Panc1 (cell line): Measurements from ENCODE around the gene CCBE1. TPM values are rescaled to one million over a fixed set of nuclear protein-coding genes. Genes with fewer than 3 reads are reported as not detected.

Experiments used
- ATAC-seq: fragments of 200-7000 bp; cut with Tn5 transposase; 2 replicates; pipeline ENCODE4 v1.9.1; 2020; ENCODE audit warnings: mild to moderate bottlenecking, moderate library complexity
- BruUV-seq: library from RNA; stranded (reverse); fragments of 400-500 nt; replicated peaks from 2 replicates; lab custom pipeline; 2021; lab: Mats Ljungman, UMichigan
- CTCF ChIA-PET: fragments of 300-600 bp; sonication (Branson Sonifier 250); formaldehyde crosslinking; loops from one replicate; lab custom pipeline; 2022; ENCODE audit warnings: antibody characterized with exemption; lab: Charles Lee
- POLR2A ChIA-PET: fragments of 300-600 bp; sonication (Branson Sonifier 250); formaldehyde crosslinking; loops from one replicate; lab custom pipeline; 2022; ENCODE audit warnings: antibody characterized with exemption; lab: Charles Lee
- DNase-seq: peaks from one replicate; pipeline ENCODE4 v3.0.0-alpha.2; 2010; ENCODE audit warnings: low read depth, low spot score
- H3K27ac ChIP-seq: 2 replicates; pipeline ENCODE4 v1.5.1; 2011; ENCODE audit warnings: mild to moderate bottlenecking, low read length, inconsistent platforms
- H3K27me3 ChIP-seq: fragments of 200-500 bp; sonication (Bioruptor generic); 2 replicates; pipeline ENCODE4 v1.6.0; 2014; ENCODE audit warnings: low read length, inconsistent platforms; ENCODE audit not compliant: control insufficient read depth, insufficient read depth
- H3K36me3 ChIP-seq: fragments of 200-500 bp; sonication (Bioruptor generic); 2 replicates; pipeline ENCODE4 v1.5.1; 2014; ENCODE audit warnings: inconsistent platforms, mild to moderate bottlenecking, low read length, moderate library complexity; ENCODE audit not compliant: control insufficient read depth, insufficient read depth
- H3K4me1 ChIP-seq: 2 replicates; pipeline ENCODE4 v1.5.1; 2011; ENCODE audit warnings: inconsistent platforms, mild to moderate bottlenecking, low read length, moderate library complexity; ENCODE audit not compliant: control insufficient read depth, insufficient read depth
- H3K4me3 ChIP-seq, 2 experiments: 2 replicates each; pipeline ENCODE4 v1.5.1; 2011 to 2012; ENCODE audit warnings: low read depth in 2 of 2, low read length in 2 of 2, mild to moderate bottlenecking in 2 of 2, inconsistent platforms in 1 of 2, moderate library complexity in 1 of 2
- H3K9me3 ChIP-seq: fragments of 200-500 bp; sonication (Bioruptor generic); 2 replicates; pipeline ENCODE4 v1.5.1; 2014; ENCODE audit warnings: low read depth, mild to moderate bottlenecking, inconsistent platforms, low read length, moderate library complexity; ENCODE audit not compliant: control insufficient read depth, insufficient read depth
- CTCF ChIP-seq: fragments of 450-650 bp; IDR thresholded peaks from 2 replicates; pipeline ENCODE4 v1.5.1; 2017; ENCODE audit warnings: mild to moderate bottlenecking
- POLR2AphosphoS5 ChIP-seq: IDR thresholded peaks from 2 replicates; pipeline ENCODE4 v1.6.1; 2012; ENCODE audit warnings: mild to moderate bottlenecking, low read depth, low read length, moderate library complexity
- SIN3A ChIP-seq: IDR thresholded peaks from 2 replicates; pipeline ENCODE4 v1.6.1; 2012; ENCODE audit warnings: low read depth, mild to moderate bottlenecking, low read length, moderate library complexity, borderline replicate concordance; ENCODE audit not compliant: insufficient read depth
- TCF7L2 ChIP-seq: IDR thresholded peaks from 2 replicates; pipeline ENCODE4 v1.6.1; 2011; ENCODE audit warnings: mild to moderate bottlenecking, low read depth, low read length, inconsistent platforms
- in situ Hi-C: cut with HindIII; loops from 2 replicates; pipeline ENCODE4 v1.10.0; 2016; ENCODE audit warnings: low sequenced_read_pairs, low pct_unique_long_range_greater_than_20kb
- intact Hi-C: fragments of 100-400 bp; cut with micrococcal nuclease; formaldehyde crosslinking; loops from one replicate; pipeline ENCODE4 v1.10.0; 2022; ENCODE audit not compliant: unreplicated experiment
- total RNA-seq: library from RNA; stranded (reverse); gene quantifications from one replicate; pipeline ENCODE4 v1.2.1, GENCODE V29; 2021; ENCODE audit not compliant: unreplicated experiment
- TF ChIP-seq, protein P1 (sequence below), 2 experiments: IDR thresholded peaks; 2 replicates each; pipeline ENCODE4 v1.6.1; 2011 to 2012; ENCODE audit warnings: low read depth in 2 of 2, control low read depth in 1 of 2, low read length in 1 of 2, mild to moderate bottlenecking in 1 of 2, moderate library complexity in 1 of 2; ENCODE audit not compliant: insufficient read depth in 1 of 2

The CCBE1 gene
- total RNA-seq, 1 experiment from 2014 or later, result 0.13 TPM

DNA sequence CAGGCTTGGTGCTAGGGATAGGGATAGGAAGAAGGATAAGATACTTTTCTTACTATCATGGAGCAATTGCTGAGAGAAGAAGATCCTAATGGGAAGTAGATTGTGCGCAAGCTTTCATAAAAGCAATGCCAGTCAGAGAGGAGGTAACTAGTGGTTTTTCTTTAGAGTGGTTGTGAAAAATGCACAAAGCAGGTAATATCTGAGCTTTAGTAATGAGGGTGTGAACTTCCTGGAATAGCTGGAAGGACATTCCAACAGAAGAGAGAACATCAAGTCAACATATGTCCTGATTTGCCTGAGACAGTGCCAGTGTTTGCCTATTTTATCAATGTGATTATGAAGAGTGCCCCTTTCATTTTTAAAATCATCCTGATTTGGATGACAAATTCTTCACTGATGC, 34.1 kb downstream of the CCBE1 start:
- TF ChIP-seq, protein P1, sequence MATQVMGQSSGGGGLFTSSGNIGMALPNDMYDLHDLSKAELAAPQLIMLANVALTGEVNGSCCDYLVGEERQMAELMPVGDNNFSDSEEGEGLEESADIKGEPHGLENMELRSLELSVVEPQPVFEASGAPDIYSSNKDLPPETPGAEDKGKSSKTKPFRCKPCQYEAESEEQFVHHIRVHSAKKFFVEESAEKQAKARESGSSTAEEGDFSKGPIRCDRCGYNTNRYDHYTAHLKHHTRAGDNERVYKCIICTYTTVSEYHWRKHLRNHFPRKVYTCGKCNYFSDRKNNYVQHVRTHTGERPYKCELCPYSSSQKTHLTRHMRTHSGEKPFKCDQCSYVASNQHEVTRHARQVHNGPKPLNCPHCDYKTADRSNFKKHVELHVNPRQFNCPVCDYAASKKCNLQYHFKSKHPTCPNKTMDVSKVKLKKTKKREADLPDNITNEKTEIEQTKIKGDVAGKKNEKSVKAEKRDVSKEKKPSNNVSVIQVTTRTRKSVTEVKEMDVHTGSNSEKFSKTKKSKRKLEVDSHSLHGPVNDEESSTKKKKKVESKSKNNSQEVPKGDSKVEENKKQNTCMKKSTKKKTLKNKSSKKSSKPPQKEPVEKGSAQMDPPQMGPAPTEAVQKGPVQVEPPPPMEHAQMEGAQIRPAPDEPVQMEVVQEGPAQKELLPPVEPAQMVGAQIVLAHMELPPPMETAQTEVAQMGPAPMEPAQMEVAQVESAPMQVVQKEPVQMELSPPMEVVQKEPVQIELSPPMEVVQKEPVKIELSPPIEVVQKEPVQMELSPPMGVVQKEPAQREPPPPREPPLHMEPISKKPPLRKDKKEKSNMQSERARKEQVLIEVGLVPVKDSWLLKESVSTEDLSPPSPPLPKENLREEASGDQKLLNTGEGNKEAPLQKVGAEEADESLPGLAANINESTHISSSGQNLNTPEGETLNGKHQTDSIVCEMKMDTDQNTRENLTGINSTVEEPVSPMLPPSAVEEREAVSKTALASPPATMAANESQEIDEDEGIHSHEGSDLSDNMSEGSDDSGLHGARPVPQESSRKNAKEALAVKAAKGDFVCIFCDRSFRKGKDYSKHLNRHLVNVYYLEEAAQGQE (IDR thresholded peaks at IDR 0.05; ENCODE audit: insufficient read depth in 1 of 2, low read depth in 2 of 2, low read length in 1 of 2), result no peak
- TF ChIP-seq SIN3A (no peak), TCF7L2 (no peak), POLR2AphosphoS5 (no peak), CTCF (no peak)
- Histone ChIP-seq H3K4me3 (no peak overlapping the region), H3K27ac (no peak overlapping the region), H3K27me3 (no peaks in the 10 kb centered on the region; the same call in 1 of the 2 replicates), H3K4me1 (no peaks in the 10 kb centered on the region), H3K36me3 (no peaks in the 10 kb centered on the region), H3K9me3 (no peaks in the 10 kb centered on the region)
- in situ Hi-C loops, result no loop called here
- CTCF ChIA-PET, result no interaction called here
- intact Hi-C loops, result no loop called here
- ATAC-seq, result no peak
- POLR2A ChIA-PET, result interaction anchor here (0.6 kb wide), 1 partner anchor 62 kb away, joined by 18 read pairs; no protein-coding TSS in a partner anchor
- BruUV-seq, result no TSS peak
- DNase-seq, result no peak

GRCh38 chr18:59661891-59662701, 35.1 kb downstream of the CCBE1 start:
- no peaks in the 10 kb centered on the region; the same call in 1 of the 2 replicates for H3K27me3 ChIP-seq
- H3K4me1 ChIP-seq, result no peaks in the 10 kb centered on the region
- no peaks in the 10 kb centered on the region for H3K36me3 ChIP-seq
- no TSS peak for BruUV-seq
- in situ Hi-C loops (no loop called here), intact Hi-C loops (no loop called here)
- POLR2A ChIA-PET, result no interaction called here
- H3K9me3 ChIP-seq, result no peaks in the 10 kb centered on the region
- DNase-seq, result no peak
- H3K27ac ChIP-seq, result no peak overlapping the region
- TF ChIP-seq POLR2AphosphoS5 (no peak), SIN3A (no peak), CTCF (no peak)
- CTCF ChIA-PET, result no interaction called here
- no peak for ATAC-seq
- no peak overlapping the region for H3K4me3 ChIP-seq
